ENCODE results near the gene HYI. TPM values are rescaled to one million over a fixed set of nuclear protein-coding genes. Genes with fewer than 3 reads are reported as not detected.

The HYI gene
- total RNA-seq, 1 donor from 2014 or later = 33.4 TPM

DNA sequence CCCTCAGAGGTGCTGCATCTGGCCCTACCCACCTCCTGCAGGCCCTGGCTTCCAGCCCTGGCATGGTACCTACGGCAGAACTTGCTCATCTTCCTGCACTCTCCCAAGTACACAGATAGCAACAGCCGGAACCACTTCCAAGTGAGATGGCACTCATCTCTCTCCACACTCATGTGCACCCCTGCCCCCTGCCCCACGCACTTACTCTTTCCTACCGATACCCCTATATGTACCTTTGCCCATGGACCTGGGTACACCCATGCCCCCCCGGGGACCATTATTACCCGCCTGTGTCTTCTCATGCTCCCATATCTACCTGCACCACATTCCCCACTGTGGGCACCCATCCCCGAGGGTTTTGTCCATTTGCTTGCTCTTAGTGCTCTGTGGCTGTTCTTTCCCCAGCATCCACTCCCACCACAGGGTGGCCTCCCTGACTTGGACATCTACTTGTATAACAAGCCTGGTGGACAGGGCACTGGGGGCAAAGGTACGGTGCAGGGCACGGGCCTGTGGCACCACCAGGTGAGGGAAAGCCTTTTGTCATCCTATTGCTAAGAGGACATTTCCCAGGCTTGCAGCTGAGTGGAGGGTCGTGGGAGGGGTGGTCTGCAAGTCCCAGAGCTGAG, 14.7 kb downstream of the HYI start:
- no peak overlapping the region for H3K9ac ChIP-seq (ENCODE audit: low read depth in 1 of 3, low read length in 3 of 3)
- H3K9me3 ChIP-seq (ENCODE audit: control insufficient read depth in 3 of 3, low read length in 3 of 3) = no peaks in the 10 kb centered on the region
- no peaks in the 10 kb centered on the region for H3K27me3 ChIP-seq (ENCODE audit: control insufficient read depth in 3 of 3, insufficient read depth in 3 of 3, low read length in 3 of 3)
- H3K4me1 ChIP-seq (ENCODE audit: control insufficient read depth in 3 of 3, insufficient read depth in 3 of 3, low read length in 3 of 3) = peaks cover 0 to 4% (median 3%) of the 10 kb centered on the region in 3 donors
- H3K36me3 ChIP-seq (ENCODE audit: control insufficient read depth in 3 of 3, insufficient read depth in 3 of 3, low read length in 3 of 3) = peaks cover 75 to 87% (median 80%) of the 10 kb centered on the region in 3 donors
- H3K27ac ChIP-seq (ENCODE audit: low read depth, low read length) = no peak overlapping the region
- H3K4me3 ChIP-seq (ENCODE audit: low read length in 3 of 3) = no peak overlapping the region

- Histone ChIP-seq H3K27ac (ENCODE audit: low read depth, low read length) (no peak overlapping the region), H3K9ac (ENCODE audit: low read depth in 1 of 3, low read length in 3 of 3) (no peak overlapping the region), H3K36me3 (ENCODE audit: control insufficient read depth in 3 of 3, insufficient read depth in 3 of 3, low read length in 3 of 3) (peaks cover 75 to 87% (median 80%) of the 10 kb centered on the region in 3 donors), H3K27me3 (ENCODE audit: control insufficient read depth in 3 of 3, insufficient read depth in 3 of 3, low read length in 3 of 3) (no peaks in the 10 kb centered on the region), H3K4me1 (ENCODE audit: control insufficient read depth in 3 of 3, insufficient read depth in 3 of 3, low read length in 3 of 3) (peaks cover 0 to 4% (median 3%) of the 10 kb centered on the region in 3 donors), H3K9me3 (ENCODE audit: control insufficient read depth in 3 of 3, low read length in 3 of 3) (no peaks in the 10 kb centered on the region), H3K4me3 (ENCODE audit: low read length in 3 of 3) (no peak overlapping the region)
Observed at GRCh38 chr1:43438576-43438952, 15.2 kb downstream of the HYI start.

DNA sequence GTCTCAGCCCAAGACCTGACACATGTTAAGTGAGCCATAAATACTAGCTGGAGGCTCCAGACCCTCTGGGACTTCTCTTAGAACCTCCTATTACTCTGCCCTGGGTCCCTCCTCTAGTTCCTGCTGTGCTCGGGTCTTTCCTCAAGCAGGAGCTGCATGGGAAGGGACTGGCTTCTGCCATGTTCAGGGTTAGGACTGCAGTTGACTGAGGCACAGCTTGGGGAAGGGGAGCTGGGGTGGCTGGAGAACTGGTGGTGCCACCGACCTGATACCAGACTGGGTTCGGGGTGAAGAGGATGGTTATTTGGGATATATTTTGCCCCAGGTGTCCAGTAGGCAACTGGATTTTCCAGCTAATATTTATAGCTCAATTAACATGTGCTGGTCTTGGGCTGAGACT, 15.7 kb downstream of the HYI start:
- Histone ChIP-seq H3K4me3 (ENCODE audit: low read length in 3 of 3) (no peak overlapping the region), H3K4me1 (ENCODE audit: control insufficient read depth in 3 of 3, insufficient read depth in 3 of 3, low read length in 3 of 3) (peaks cover 0 to 4% (median 3%) of the 10 kb centered on the region in 3 donors), H3K27ac (ENCODE audit: low read depth, low read length) (no peak overlapping the region), H3K9me3 (ENCODE audit: control insufficient read depth in 3 of 3, low read length in 3 of 3) (no peaks in the 10 kb centered on the region), H3K27me3 (ENCODE audit: control insufficient read depth in 3 of 3, insufficient read depth in 3 of 3, low read length in 3 of 3) (no peaks in the 10 kb centered on the region), H3K36me3 (ENCODE audit: control insufficient read depth in 3 of 3, insufficient read depth in 3 of 3, low read length in 3 of 3) (peaks cover 74 to 87% (median 79%) of the 10 kb centered on the region in 3 donors), H3K9ac (ENCODE audit: low read depth in 1 of 3, low read length in 3 of 3) (peak overlapping the region in 1 of 3 donors; percentile 16)

- H3K27me3 ChIP-seq (ENCODE audit: control insufficient read depth in 3 of 3, insufficient read depth in 3 of 3, low read length in 3 of 3) = no peaks in the 10 kb centered on the region
- no peak overlapping the region for H3K4me3 ChIP-seq (ENCODE audit: low read length in 3 of 3)
Observed at GRCh38 chr1:43437031-43437973, 16.4 kb downstream of the HYI start.

GRCh38 chr1:43436371-43436770, 17.4 kb downstream of the HYI start:
- Histone ChIP-seq H3K36me3 (ENCODE audit: control insufficient read depth in 3 of 3, insufficient read depth in 3 of 3, low read length in 3 of 3) (peaks cover 76 to 89% (median 81%) of the 10 kb centered on the region in 3 donors), H3K27ac (ENCODE audit: low read depth, low read length) (no peak overlapping the region), H3K9me3 (ENCODE audit: control insufficient read depth in 3 of 3, low read length in 3 of 3) (no peaks in the 10 kb centered on the region), H3K4me1 (ENCODE audit: control insufficient read depth in 3 of 3, insufficient read depth in 3 of 3, low read length in 3 of 3) (peaks cover 0 to 4% (median 3%) of the 10 kb centered on the region in 3 donors), H3K27me3 (ENCODE audit: control insufficient read depth in 3 of 3, insufficient read depth in 3 of 3, low read length in 3 of 3) (no peaks in the 10 kb centered on the region), H3K9ac (ENCODE audit: low read depth in 1 of 3, low read length in 3 of 3) (no peak overlapping the region), H3K4me3 (ENCODE audit: low read length in 3 of 3) (no peak overlapping the region)

More at GRCh38 chr1:43437031-43437973, 16.4 kb downstream of the HYI start:
- peaks cover 0 to 4% (median 3%) of the 10 kb centered on the region in 3 donors for H3K4me1 ChIP-seq (ENCODE audit: control insufficient read depth in 3 of 3, insufficient read depth in 3 of 3, low read length in 3 of 3)
- no peak overlapping the region for H3K27ac ChIP-seq (ENCODE audit: low read depth, low read length)
- no peaks in the 10 kb centered on the region for H3K9me3 ChIP-seq (ENCODE audit: control insufficient read depth in 3 of 3, low read length in 3 of 3)
- H3K36me3 ChIP-seq (ENCODE audit: control insufficient read depth in 3 of 3, insufficient read depth in 3 of 3, low read length in 3 of 3) = peaks cover 74 to 87% (median 79%) of the 10 kb centered on the region in 3 donors
- H3K9ac ChIP-seq (ENCODE audit: low read depth in 1 of 3, low read length in 3 of 3) = peak overlapping the region in 1 of 3 donors; percentile 16

GRCh38 chr1:43435146-43436145, 18.3 kb downstream of the HYI start:
- Histone ChIP-seq H3K4me3 (ENCODE audit: low read length in 3 of 3) (no peak overlapping the region), H3K27ac (ENCODE audit: low read depth, low read length) (peak overlapping the region; percentile 61), H3K9ac (ENCODE audit: low read depth in 1 of 3, low read length in 3 of 3) (no peak overlapping the region), H3K9me3 (ENCODE audit: control insufficient read depth in 3 of 3, low read length in 3 of 3) (no peaks in the 10 kb centered on the region), H3K4me1 (ENCODE audit: control insufficient read depth in 3 of 3, insufficient read depth in 3 of 3, low read length in 3 of 3) (peaks cover 0 to 4% (median 3%) of the 10 kb centered on the region in 3 donors), H3K27me3 (ENCODE audit: control insufficient read depth in 3 of 3, insufficient read depth in 3 of 3, low read length in 3 of 3) (no peaks in the 10 kb centered on the region), H3K36me3 (ENCODE audit: control insufficient read depth in 3 of 3, insufficient read depth in 3 of 3, low read length in 3 of 3) (peaks cover 76 to 89% (median 82%) of the 10 kb centered on the region in 3 donors)

- no peaks in the 10 kb centered on the region for H3K9me3 ChIP-seq (ENCODE audit: control insufficient read depth in 3 of 3, low read length in 3 of 3)
- H3K4me1 ChIP-seq (ENCODE audit: control insufficient read depth in 3 of 3, insufficient read depth in 3 of 3, low read length in 3 of 3) = peaks cover 0 to 4% (median 3%) of the 10 kb centered on the region in 3 donors
- no peak overlapping the region for H3K27ac ChIP-seq (ENCODE audit: low read depth, low read length)
- H3K27me3 ChIP-seq (ENCODE audit: control insufficient read depth in 3 of 3, insufficient read depth in 3 of 3, low read length in 3 of 3) = no peaks in the 10 kb centered on the region
- H3K4me3 ChIP-seq (ENCODE audit: low read length in 3 of 3) = no peak overlapping the region
- H3K9ac ChIP-seq (ENCODE audit: low read depth in 1 of 3, low read length in 3 of 3) = no peak overlapping the region
- peaks cover 77 to 90% (median 82%) of the 10 kb centered on the region in 3 donors for H3K36me3 ChIP-seq (ENCODE audit: control insufficient read depth in 3 of 3, insufficient read depth in 3 of 3, low read length in 3 of 3)
Observed at GRCh38 chr1:43434256-43434655, 19.5 kb downstream of the HYI start.

DNA sequence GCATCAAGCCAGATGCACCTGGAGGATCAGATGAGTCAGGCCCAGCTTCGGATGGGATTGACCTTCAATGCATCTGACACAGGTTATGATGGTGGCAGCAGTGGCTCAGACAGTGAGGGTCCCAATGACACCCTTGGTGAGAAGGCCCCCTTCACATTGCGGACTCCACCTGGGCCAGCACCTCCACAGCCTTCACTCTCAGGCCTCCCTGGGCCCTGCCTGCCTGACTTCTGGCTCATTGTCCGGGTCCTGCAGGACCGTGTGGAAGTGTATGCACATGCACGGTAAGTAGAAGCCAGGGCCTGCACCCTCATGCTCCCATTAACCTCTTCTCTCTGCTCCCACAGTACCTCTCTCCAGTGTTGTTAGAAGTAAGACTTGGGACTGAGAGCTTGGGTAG, 20.8 kb downstream of the HYI start:
- Histone ChIP-seq H3K4me1 (ENCODE audit: control insufficient read depth in 3 of 3, insufficient read depth in 3 of 3, low read length in 3 of 3) (peaks cover 0 to 4% (median 3%) of the 10 kb centered on the region in 3 donors), H3K36me3 (ENCODE audit: control insufficient read depth in 3 of 3, insufficient read depth in 3 of 3, low read length in 3 of 3) (peaks cover 80 to 90% (median 83%) of the 10 kb centered on the region in 3 donors), H3K4me3 (ENCODE audit: low read length in 3 of 3) (no peak overlapping the region), H3K27ac (ENCODE audit: low read depth, low read length) (no peak overlapping the region), H3K27me3 (ENCODE audit: control insufficient read depth in 3 of 3, insufficient read depth in 3 of 3, low read length in 3 of 3) (no peaks in the 10 kb centered on the region), H3K9ac (ENCODE audit: low read depth in 1 of 3, low read length in 3 of 3) (no peak overlapping the region), H3K9me3 (ENCODE audit: control insufficient read depth in 3 of 3, low read length in 3 of 3) (no peaks in the 10 kb centered on the region)

- H3K36me3 ChIP-seq (ENCODE audit: control insufficient read depth in 3 of 3, insufficient read depth in 3 of 3, low read length in 3 of 3) = peaks cover 80 to 90% (median 85%) of the 10 kb centered on the region in 3 donors
- no peak overlapping the region for H3K4me3 ChIP-seq (ENCODE audit: low read length in 3 of 3)
- H3K27ac ChIP-seq (ENCODE audit: low read depth, low read length) = no peak overlapping the region
- peaks cover 0 to 4% (median 3%) of the 10 kb centered on the region in 3 donors for H3K4me1 ChIP-seq (ENCODE audit: control insufficient read depth in 3 of 3, insufficient read depth in 3 of 3, low read length in 3 of 3)
- no peak overlapping the region for H3K9ac ChIP-seq (ENCODE audit: low read depth in 1 of 3, low read length in 3 of 3)
- H3K27me3 ChIP-seq (ENCODE audit: control insufficient read depth in 3 of 3, insufficient read depth in 3 of 3, low read length in 3 of 3) = no peaks in the 10 kb centered on the region
- no peaks in the 10 kb centered on the region for H3K9me3 ChIP-seq (ENCODE audit: control insufficient read depth in 3 of 3, low read length in 3 of 3)
Observed at GRCh38 chr1:43432171-43432860, 21.4 kb downstream of the HYI start.

Measured in skeletal muscle tissue (tissue), 4 donors.